Skeletal muscle cell (primary cell): ENCODE results near the gene NT5C2.
"Not testable (repeated sequence)": the region's sequence is repeated elsewhere in the genome, so short reads cannot be mapped to it uniquely, and the experiment has no call there.

Experiments
- DNase-seq: peaks from one replicate; pipeline ENCODE4 v3.0.0-alpha.2; 2010; ENCODE audit warnings: low read depth
- H3K4me3 ChIP-seq: 2 replicates; pipeline ENCODE4 v1.5.1; 2011; ENCODE audit warnings: low read depth, mild to moderate bottlenecking, control low read depth, low read length, moderate library complexity

NT5C2 gene

DNA sequence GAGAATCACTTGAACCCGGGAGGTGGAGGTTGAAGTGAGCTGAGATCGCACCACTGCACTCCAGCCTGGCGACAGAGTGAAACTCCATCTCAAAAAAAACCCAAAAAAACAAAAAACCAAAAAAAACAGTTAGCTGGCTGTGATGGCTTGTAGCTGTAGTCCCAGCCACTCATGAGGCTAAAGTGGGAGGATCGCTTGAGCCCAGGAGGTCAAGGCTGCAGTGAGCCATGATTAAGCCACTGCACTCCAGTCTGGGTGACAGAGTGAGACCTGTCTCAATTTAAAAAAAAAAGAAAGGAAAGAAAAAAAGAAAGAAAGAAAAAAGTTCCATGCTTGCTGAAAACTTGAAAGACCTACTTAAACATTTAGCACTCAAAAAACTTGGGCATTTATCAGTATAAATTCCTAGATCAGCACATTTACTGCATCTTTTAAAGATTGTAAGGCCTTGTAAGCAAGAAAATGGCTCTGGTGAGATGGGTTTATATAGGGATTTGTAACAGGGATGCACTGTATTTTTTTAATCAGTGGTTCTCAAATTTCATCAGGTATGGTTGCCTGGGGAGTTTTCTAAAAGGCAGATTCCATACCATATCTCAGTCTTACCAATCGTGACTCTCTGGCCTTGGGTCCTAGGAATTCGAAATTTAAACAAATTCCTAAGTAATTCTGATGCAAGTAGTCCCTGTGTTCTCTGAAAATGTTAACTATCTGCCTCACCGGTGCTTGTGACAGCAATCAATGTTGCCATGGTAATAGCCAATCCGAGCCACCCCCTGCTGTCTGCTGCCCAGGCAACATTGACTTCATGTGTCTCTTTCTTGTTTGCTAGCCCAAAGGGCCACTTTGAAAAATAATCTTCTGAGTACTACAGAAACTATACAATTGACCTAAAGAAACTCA is 11.5 kb upstream of the NT5C2 start:
- no peak overlapping the region for H3K4me3 ChIP-seq
- no peak for DNase-seq

DNA sequence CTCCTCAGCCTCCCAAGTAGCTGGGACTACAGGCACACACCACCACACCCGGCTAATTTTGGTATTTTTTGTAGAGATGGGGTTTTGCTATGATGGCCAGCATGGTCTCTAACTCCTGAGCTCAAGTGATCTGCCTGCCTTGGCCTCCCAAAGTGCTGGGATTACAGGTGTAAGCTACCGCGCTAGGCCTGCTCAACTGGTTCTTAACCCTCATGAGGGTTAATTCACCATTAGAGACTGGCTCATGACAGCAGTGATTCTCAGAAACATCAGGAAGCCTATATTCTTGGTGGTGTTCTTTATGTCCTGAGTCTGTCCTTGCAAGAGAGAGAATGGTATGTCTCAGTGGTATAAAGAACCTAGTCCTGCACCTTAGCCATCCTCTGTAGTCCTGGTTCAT is 10.4 kb upstream of the NT5C2 start:
- no peak for DNase-seq
- no peak overlapping the region for H3K4me3 ChIP-seq

DNA sequence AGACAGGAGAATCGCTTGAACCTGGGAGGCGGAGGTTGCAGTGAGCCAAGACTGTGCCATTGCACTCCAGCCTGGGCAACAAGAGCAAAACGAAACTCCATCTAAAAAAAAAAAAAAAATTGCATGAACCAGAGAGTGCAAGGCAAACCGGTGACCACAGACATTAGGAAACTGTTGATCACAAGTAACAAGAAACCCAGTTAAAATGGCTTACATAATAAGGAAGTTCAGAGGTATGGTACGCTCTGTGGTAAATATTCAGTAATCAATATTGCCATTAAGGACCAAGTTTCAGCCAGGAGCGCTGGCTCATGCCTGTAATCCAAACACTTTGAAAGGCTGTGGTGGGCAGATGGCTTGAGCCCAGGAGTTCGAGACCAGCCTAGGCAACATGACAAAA is 9.2 kb upstream of the NT5C2 start:
- DNase-seq: no peak
- H3K4me3 ChIP-seq: no peak overlapping the region

DNA sequence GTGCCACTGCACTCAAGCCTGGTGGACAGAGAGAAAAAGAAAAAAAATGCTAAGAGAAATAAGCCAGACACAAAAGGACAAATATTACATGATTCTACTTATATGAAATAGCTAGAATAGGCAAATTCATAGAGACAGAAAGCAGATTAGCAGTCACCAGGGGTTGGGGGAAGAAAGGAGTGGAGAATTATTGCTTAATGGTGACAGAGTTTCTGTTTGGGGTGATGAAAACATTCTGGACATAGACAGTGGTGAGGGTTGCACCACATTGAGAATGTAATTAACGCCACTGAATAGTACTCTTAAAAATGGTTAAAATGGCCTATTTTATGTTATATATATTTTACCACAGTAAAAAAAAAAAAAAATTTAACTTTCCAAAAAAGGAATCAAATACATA is 6.4 kb upstream of the NT5C2 start:
- no peak overlapping the region for H3K4me3 ChIP-seq
- no peak for DNase-seq

DNA sequence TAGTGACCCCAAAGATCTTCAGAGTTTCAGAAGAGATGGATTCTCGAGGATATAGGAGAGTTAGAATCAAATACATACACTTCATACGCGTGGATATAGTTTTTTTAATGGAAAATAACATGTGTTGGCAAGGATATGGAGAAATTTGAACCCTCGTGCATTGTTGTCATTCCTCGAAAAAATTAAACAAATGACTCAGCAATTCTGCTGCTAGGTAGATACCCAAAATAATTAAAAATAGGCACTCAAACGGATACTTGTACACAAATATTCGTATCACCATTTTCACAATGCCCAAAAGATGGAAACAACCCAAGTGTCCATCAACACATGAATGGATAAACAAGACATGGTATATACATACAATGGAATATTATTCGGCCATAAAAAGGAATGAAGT is 5.6 kb upstream of the NT5C2 start:
- no peak for DNase-seq
- H3K4me3 ChIP-seq: no peak overlapping the region

DNA sequence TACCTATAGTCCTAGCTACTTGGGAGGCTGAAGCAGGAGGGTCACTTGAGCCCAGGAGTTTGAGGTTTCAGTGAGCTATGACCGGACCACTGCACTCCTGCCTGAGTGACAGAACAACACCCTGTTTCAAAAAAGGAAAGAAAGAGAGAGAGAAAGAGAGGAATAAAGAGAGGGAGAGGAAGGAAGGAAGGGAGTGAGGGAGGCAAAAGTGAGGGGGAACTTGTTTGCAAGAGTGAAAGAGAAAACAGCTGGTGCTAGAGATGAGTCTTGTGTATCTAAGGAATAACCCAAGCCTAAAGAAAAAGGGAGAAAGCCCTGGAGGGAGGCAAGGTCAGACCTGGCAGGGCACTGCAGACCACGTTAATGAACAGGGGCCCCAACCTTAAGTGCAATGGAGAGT is 4.8 kb upstream of the NT5C2 start:
- DNase-seq: no peak

DNA sequence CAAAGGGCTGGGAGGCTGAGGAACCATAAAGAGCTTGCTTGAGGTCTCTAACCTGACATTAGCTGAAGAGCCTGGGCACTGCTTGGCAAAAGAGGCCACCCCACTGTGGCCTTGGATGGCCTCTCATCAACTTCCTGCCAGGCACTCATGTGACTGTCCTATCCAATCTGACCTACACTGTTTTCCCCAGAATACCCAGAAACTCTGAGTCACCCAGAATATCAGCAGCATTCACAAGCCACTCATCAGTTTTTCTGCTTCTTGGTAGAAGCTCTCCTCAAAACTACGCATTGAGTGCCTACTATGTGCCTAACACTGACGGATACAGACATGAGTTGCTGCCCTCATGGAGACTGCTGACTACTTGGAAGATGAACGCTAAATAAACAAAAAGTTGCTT is 4.1 kb upstream of the NT5C2 start:
- DNase-seq: no peak
- H3K4me3 ChIP-seq: no peak overlapping the region

More for the DNA sequence above, 4.8 kb upstream of the NT5C2 start:
- no peak overlapping the region for H3K4me3 ChIP-seq

DNA sequence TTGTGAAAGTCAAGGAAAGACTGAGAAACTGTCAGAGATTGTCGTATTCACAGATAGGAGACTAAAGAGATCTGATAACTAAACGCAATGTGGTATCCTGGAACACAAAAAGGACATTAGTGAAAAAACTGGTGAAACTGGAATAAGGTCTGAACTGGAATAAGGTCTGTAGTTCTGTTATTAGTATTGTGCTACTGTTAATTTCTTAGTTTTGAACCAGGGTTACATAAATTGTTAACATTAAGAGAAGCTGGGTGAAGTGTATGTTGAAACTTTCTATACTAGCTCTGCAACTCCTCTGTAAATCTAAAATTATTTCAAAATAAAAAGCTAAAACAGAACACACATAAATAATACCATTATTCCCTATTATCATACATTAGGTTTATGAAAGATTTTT is 3.4 kb upstream of the NT5C2 start:
- no peak for DNase-seq
- no peak overlapping the region for H3K4me3 ChIP-seq

DNA sequence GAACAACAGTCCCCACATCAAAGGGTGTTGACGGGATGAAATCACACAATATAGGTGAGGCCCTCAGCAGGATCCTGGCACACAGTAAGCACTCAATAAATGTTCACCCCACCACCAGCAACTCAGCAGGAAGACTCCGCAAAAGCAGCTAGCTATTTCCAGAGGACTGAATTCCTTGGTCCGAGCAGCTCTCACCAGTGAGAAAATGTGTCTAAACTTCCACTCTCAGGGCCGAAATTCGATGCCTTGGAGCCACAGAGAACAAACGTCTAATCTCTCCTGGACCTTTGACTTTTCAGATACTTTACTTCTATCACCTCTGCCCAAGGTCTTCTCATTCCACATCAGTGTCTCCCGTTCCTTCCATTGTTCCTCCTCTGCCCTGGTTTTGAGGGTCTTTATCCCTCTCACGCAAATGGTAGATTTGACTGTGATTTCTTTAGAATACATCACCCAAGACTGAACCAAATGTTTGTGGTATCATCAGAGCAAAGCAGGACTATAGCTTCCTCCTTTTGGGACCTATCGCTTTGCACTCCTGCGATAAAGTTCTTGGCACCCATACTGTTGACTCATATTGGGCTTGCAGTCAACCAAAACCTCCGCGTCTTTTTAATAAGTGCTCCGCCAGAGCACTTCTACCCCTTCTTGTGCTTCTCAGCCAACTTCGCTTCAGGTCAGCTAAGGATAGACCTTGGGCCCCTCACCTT is 903 bp upstream of the NT5C2 start:
- DNase-seq: no peak
- H3K4me3 ChIP-seq: no peak overlapping the region

DNA sequence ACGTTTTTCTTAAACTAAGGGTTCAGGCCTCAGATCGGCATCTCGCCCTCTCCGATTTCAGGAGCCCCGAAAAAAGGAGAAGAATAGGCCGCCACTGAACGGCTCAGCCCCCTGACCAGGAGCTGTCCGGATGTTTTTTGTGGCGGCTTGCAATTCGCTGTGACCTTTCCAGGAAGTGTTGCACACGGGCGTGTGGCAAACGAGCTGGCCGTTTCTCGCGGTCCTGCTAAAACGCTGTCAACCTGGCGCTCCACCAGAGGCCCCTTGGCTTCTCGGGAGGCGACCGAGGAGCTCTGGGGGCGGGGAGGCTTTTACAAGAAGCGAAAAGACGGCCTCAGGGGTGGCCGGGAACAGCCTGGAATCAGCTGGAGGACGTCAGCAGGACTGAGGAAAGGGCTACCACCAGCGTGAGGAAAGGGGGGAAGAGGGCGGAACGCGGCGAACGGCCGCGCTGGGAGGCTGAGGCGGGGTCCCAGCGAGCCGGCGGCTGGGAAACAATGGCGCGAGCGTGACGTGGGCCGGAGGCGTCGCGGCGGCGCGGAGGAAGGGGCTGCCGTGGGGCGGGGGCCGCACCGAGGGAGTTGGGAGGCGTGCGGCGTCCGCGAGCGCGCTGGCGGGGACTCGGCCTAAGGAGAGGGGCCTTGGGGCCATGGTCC is 493 bp downstream of the NT5C2 start:
- peak; percentile 51 for DNase-seq
- peak overlapping the region; percentile 78 for H3K4me3 ChIP-seq

DNA sequence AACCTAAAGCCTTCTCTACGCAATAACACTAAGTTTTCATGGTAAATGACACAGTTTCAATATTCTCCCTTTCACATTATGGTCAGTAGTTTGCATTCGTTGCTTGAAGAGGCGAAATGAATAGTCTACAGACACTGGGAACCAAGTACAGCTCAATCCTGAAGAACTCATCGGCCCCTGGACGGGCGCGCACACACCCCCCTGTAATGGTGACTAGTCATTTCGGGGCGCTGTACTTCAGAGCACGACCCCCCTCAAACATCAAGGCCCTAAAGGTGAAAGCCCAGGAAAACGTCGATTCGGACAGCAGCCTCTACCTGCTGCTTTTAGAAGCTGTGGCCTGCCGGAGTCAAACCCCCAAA is 1.0 kb downstream of the NT5C2 start:
- H3K4me3 ChIP-seq: peak overlapping the region; percentile 78
- no peak for DNase-seq

DNA sequence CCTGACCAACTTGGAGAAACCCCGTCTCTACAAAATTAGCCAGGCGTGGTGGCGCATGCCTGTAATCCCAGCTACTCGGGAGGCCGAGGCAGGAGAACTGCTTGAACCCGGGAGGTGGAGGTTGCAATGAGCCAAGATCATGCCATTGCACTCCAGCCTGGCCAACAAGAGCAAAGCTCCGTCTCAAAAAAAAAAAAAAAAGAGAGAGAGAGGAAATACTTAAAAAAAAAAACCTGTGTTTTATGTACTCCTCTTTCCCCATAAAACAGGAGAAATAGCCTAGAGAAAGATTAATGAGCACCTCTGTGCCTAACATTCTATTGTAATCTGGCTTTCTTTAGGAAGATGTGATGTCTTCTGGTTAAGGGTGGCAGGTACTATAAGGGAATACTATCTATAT is 1.9 kb downstream of the NT5C2 start:
- peak overlapping the region; percentile 78 for H3K4me3 ChIP-seq
- DNase-seq: not testable (repeated sequence)

DNA sequence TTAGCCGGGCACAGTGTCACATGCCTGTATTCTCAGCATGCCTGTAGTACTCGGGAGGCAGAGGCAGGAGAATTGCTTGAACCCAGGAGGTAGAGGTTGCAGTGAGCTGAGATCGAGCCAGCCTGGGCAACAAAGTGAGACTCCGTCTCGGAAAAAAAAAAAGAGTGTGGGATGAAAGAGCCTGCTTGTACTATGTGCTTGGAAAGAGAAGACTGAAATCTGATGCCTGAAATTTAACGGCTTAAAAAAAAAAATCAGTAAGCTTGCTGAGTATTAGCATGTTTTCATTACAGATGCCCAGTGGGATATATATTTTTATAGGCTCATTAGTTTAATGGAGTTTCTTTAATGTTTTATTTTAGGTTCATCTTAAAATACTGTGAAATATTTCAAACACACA is 4.2 kb downstream of the NT5C2 start:
- H3K4me3 ChIP-seq: no peak overlapping the region
- DNase-seq: no peak

DNA sequence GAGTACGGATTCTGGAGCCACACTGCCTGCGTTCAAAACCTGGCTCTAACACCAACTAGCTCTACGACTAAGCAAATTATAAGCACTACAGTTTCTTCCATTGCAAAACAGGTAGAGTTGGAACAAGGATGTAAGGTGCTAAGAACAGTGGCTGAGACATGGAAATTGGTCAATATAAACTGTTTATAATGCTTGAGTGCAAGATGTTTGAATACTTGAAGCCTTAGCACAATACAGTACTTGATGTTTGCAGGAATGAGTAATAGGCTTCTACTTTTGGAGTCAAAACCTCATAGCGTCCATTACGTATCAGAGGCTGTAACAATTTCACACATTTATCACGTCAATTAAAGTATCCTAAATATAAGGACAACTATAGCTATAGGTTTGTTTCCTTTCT is 6.9 kb downstream of the NT5C2 start:
- DNase-seq: no peak

DNA sequence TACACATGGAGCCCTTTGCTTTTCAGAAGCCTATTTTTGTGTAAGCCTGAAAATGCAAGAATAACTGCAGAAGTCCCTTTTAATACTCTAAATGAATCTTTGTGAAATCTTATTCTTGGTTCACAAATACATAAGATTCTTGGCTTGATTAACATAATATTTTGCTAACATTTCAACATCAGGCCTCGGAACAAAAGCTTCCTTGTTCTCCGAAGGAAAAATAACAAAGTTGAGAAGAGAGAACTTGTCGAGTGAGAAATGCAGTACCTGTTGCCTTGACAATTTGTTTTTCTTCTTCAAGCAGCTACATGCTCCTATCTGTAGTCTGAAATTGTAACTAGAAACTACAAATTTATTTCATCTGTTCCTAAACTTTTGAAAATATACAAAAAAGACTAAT is 8.5 kb downstream of the NT5C2 start:
- DNase-seq: no peak
- no peak overlapping the region for H3K4me3 ChIP-seq

More for the DNA sequence above, 6.9 kb downstream of the NT5C2 start:
- H3K4me3 ChIP-seq: no peak overlapping the region

DNA sequence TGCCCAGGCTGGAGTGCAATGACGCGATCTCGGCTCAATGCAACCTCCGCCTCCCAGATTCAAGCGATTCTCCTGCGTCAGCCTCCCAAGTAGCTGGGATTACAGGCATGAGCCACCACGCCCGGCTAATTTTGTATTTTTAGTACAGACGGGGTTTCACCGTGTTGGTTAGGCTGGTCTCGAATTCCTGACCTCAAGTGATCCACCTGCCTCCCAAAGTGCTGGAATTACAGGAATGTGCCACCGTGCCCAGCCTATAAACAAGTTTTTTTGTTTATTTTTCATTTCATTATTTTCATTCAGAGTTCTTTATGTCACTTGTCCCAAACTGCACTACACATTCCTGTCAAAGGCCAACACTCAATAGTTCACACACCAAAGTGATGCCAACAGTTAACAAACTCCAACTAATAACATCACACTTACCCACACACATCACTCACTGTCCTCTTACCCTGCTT is 9.1 kb downstream of the NT5C2 start:
- not testable (repeated sequence) for DNase-seq, H3K4me3 ChIP-seq

DNA sequence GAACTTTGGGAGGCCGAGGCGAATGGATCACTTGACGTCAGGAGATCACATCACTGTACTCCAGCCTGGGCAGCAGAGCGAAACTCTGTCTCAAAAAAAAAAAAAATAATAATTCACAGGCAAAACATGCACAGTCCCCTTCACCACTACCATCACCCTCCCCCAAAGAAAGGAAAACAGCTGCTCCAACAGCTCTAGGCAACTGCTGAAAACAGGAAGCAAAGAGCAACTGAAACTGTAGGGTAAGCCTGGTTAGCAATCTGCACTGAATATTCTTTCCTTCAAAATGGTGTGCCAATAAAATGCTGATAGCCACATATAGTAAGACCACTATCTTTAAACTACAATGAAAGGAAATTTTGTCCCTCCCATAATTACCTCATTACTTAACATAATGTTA is 11.8 kb downstream of the NT5C2 start:
- DNase-seq: no peak
- H3K4me3 ChIP-seq: no peak overlapping the region

DNA sequence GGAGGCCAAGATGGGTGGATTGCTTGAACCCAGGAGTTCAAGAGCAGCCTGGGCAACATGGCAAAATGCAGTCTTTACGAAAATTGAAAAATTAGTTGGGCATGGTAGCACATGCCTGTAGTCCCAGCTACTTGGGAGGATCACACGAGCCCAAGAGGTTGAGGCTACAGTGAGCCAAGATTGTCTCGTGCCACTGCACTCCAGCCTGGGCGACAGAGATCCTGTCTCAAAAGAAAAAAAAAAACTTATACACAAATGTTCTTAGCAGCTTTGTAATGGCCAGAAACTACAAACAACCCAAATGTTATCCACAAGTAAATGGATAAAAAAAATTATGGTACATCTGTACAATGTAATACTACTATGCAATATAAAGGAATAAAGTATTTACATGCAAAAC is 12.6 kb downstream of the NT5C2 start:
- no peak for DNase-seq
- no peak overlapping the region for H3K4me3 ChIP-seq

DNA sequence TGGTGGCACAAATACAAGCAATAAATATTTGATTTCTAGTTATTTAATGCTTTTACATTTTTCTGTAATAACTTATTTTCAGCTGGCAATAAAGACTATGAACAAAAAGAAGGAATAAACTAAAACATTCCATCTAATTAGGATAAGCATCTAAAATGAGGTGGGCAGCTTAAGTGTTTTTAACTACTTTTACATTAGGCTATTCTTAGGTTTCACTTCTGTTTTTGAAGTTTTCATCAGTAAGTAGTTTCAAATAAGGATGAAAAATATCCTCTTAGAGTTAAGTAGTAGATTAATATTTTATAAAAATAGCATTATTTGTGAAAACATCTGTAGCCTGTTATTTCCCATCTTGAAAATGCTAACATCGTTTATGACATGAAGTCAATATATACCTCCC is 15.9 kb downstream of the NT5C2 start:
- no peak overlapping the region for H3K4me3 ChIP-seq
- DNase-seq: no peak

DNA sequence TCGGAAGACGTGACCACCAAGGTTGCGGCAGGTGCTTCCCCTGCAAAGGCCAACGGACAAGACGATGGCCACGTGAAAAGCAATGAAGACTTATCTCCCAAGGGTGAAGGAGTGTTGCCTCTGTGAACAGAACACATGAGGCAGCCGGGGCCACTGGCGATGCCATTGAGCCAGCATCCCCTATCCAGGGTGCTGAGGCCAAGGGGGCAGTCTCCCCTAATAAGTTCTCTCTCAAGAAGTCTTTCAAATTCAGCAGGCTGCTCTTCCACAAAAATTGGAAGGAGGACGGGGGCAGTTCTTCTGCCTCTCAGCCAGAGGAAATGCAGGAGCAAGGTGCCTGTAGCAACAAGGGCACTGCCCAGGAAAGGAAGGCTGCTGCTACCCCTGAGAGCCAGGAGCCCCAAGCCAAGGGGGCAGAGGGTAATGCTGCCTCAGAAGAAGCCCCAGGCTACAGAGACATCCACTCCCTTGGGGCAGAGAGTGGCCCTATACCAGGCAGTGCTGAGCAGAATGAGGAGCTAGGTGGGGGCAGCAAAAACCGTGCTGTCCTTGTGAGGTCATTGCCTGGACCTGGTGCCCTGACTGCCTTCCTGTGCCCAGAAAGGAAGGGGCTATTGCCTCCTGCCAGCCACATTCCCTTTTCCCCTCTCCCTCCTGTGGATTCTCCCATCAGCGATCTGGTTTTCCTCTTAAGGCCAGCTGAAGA is 17.3 kb downstream of the NT5C2 start:
- no peak overlapping the region for H3K4me3 ChIP-seq
- no peak for DNase-seq
